ENCODE results near the gene NTSR1. TPM values are rescaled to one million over a fixed set of nuclear protein-coding genes. Genes with fewer than 3 reads are reported as not detected.

NTSR1 gene
- total RNA-seq, 4 donors from 2014 or later, result 0.67 TPM; not detected in 3

DNA sequence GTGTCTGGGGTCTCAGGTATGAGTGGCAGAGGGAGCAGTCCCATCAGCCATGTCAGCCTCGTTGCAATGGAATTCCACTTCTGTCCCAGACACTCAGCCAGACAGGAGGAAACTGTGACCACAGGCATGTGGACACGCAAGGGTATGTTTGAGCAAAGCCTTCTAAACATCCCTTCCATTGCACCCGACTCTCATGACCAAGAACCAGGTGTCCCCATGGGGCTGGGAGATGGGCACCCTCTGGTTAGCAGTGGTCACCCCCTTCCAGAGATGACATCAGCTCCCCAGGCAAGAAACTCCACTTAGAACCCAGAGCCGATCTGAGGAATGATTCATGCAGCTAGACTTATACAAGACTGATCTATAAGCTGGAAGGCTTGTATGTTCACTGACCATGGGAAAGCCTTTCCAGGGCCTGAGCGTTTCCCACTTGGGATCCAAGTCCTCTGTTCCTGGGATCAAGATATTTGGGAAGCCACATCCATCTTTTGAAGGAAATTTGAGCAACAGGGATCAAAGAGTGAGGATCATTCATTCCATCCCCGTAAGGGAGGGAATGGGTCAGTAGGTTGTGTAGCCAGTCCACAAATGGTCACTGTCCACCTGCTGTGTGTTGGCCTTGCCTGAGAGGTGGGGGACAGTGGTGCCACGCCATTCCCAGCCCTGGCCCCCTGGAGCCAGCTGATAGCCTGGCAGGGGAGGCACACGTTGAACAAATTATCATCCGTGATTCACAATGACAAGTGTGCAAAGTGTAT lies 83.7 kb downstream of the NTSR1 start:
- Histone ChIP-seq H3K27ac (no peak overlapping the region), H3K4me3 (replicated peaks in 1 of 3) (no peak overlapping the region), H3K36me3 (no peaks in the 10 kb centered on the region), H3K9me3 (no peaks in the 10 kb centered on the region), H3K27me3 (no peaks in the 10 kb centered on the region), H3K4me1 (peaks cover 16 to 23% of the 10 kb centered on the region in 2 donors)
- no peak for DNase-seq
- WGBS, 2 donors, result 71 to 76% methylated on average over 8 to 9 of the region's 9 CpGs
- intact Hi-C loops (cut with DNase I), result loop anchor here (2.0 to 5.0 kb wide), 2 partner anchors 122 to 295 kb away; no protein-coding TSS in a partner anchor
- no peak for TF ChIP-seq POLR2A (IDR thresholded peaks at IDR 0.05)
- TF ChIP-seq, protein P1, sequence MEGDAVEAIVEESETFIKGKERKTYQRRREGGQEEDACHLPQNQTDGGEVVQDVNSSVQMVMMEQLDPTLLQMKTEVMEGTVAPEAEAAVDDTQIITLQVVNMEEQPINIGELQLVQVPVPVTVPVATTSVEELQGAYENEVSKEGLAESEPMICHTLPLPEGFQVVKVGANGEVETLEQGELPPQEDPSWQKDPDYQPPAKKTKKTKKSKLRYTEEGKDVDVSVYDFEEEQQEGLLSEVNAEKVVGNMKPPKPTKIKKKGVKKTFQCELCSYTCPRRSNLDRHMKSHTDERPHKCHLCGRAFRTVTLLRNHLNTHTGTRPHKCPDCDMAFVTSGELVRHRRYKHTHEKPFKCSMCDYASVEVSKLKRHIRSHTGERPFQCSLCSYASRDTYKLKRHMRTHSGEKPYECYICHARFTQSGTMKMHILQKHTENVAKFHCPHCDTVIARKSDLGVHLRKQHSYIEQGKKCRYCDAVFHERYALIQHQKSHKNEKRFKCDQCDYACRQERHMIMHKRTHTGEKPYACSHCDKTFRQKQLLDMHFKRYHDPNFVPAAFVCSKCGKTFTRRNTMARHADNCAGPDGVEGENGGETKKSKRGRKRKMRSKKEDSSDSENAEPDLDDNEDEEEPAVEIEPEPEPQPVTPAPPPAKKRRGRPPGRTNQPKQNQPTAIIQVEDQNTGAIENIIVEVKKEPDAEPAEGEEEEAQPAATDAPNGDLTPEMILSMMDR (IDR thresholded peaks at IDR 0.05), result no peak

DNA sequence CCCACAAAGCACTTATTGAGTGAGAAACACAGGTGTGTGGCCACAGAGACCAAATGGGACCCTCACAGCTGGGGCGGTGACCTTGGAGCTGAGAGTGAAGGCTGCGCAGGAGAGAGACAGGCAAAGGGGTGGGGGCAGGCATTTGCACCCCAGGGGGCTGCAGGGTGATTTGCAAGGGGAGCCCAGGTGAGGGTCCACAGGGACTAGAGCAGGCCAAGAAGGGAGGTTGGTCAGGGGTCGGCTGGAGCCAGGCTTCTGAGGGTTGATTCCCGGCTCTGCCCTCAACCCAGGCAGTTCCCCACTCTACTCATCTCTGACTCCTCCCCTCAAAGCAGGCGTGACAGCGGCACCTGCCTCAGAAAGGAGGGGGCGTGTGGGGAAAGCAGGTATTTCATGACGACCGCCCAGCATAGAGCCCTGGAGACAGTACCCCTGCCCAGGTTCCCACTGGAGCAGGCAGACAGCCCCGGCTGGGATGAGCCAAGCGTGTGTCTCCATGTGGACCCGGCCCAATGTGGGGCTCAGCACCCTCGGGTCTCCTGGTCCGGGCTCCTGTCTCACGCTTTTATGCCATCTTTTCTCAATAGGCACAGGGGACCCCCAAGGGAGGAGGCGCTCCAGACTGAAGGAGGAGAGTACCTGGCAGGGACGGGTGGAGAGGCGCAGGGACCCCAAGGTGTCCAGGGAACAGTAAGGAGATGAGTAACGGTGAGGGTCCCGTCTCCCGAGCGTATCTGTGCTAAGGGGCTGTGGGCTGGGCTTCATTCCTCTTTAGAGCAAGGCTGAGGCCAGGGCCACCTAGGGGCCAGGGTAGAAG lies 84.5 kb downstream of the NTSR1 start:
- Histone ChIP-seq H3K27ac (peak overlapping the region; percentile 76 to 94 (median 78)), H3K4me1 (peaks cover 16 to 25% of the 10 kb centered on the region in 2 donors), H3K4me3 (replicated peaks in 1 of 3) (no peak overlapping the region), H3K27me3 (no peaks in the 10 kb centered on the region), H3K36me3 (no peaks in the 10 kb centered on the region), H3K9me3 (no peaks in the 10 kb centered on the region)
- TF ChIP-seq, protein P1 (IDR thresholded peaks at IDR 0.05), result no peak
- TF ChIP-seq POLR2A (IDR thresholded peaks at IDR 0.05), result no peak
- intact Hi-C loops (cut with DNase I), result loop anchor here (2.0 to 5.0 kb wide), 2 partner anchors 122 to 296 kb away; no protein-coding TSS in a partner anchor
- WGBS, 2 donors, result 68 to 78% methylated on average over 17 to 22 of the region's 22 CpGs
- DNase-seq, result no peak

DNA sequence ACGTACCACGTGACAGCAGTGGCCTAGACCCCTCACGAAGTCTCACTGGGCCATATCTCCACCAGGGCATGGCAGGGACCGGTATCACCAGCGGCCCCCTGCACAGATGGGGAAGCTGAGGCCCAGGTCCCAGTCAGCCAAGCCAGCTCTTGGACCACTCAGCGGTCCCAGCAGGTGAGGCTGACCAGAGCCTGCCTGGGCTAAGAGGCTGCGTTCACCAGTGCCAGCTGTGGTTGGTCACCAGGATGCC lies 85.0 kb downstream of the NTSR1 start:
- H3K9me3 ChIP-seq, result no peaks in the 10 kb centered on the region
- H3K27me3 ChIP-seq, result no peaks in the 10 kb centered on the region
- H3K4me1 ChIP-seq, result peaks cover 16 to 25% of the 10 kb centered on the region in 2 donors
- H3K36me3 ChIP-seq, result peaks cover 0 to 3% of the 10 kb centered on the region in 2 donors
- peak overlapping the region in 1 of 3 donors; percentile 18 for H3K4me3 ChIP-seq (replicated peaks in 1 of 3)
- DNase-seq, result no peak
- no peak for TF ChIP-seq POLR2A (IDR thresholded peaks at IDR 0.05)
- TF ChIP-seq, protein P1 (IDR thresholded peaks at IDR 0.05), result no peak
- H3K27ac ChIP-seq, result peak overlapping the region; percentile 76 to 94 (median 78)
- WGBS, 2 donors, result 48 to 49% methylated on average over 3 to 7 of the region's 7 CpGs
- intact Hi-C loops (cut with DNase I), result loop anchor here (2.0 to 5.0 kb wide), 2 partner anchors 123 to 296 kb away; no protein-coding TSS in a partner anchor

DNA sequence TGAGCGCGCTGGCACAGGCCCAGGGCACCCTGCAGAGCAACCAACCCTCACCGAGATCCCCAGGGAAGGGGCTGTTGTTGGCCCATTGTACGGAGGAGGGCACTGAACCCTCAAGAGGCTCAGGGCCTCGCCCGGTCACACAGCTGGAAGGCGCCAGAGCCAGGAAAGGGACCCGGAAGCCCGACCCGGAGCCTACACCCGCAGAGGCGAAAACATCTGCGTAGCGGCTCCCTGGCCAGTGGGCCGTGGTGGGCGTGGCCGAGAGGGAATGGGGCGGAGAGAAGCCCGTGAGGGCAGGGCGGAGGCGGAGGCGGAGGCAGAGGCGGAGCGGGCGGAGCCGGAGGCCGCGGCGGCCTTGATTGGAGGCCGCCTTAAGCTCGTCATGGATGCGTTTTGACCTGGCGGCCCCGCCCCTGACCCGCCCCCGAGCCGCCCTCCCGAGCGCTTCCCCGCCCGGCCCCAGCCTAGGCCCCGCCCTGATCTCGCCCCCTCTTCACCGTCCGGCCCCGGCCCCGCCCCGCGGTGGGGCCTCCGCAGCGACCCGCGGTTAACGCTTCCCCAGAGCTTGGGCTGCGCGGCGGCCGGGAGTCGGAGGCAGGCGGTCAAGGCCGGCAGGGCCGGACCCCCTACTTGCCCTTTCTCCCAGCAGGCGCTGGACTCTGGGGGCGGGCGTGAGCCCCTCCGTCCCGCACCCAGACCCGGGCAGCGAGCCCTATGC lies 85.5 kb downstream of the NTSR1 start:
- Histone ChIP-seq H3K4me1 (peaks cover 16 to 25% of the 10 kb centered on the region in 2 donors), H3K4me3 (replicated peaks in 1 of 3) (peak overlapping the region in 1 of 3 donors; percentile 50), H3K36me3 (peaks cover under 1 to 7% of the 10 kb centered on the region in 2 donors), H3K9me3 (no peaks in the 10 kb centered on the region), H3K27ac (peak overlapping the region; percentile 76 to 94 (median 78)), H3K27me3 (no peaks in the 10 kb centered on the region)
- TF ChIP-seq, protein P1 (IDR thresholded peaks at IDR 0.05), result peak in 1 of 6 experiments; percentile 12
- peak in 1 of 2 donors; percentile 89 for TF ChIP-seq POLR2A (IDR thresholded peaks at IDR 0.05)
- intact Hi-C loops (cut with DNase I), result loop anchor here (5.0 kb wide), 1 partner anchor 297 kb away; no protein-coding TSS in a partner anchor
- WGBS, 2 donors, result 0% methylated on average over 15 to 20 of the region's 69 CpGs
- peak; percentile 97 to 98 for DNase-seq
